M059J (cell line): Measurements from ENCODE around the gene TPK1. TPM values are rescaled to one million over a fixed set of nuclear protein-coding genes. Genes with fewer than 3 reads are reported as not detected.

Experiments
- DNase-seq: peaks from one replicate; pipeline ENCODE4 v3.0.0-alpha.2; 2012; ENCODE audit warnings: low read depth
- total RNA-seq: library from RNA; depleted of rRNA; stranded (reverse); fragments of >200 nt; shearing (Covaris generic); gene quantifications from 2 replicates; pipeline ENCODE4 v1.2.3, GENCODE V29; 2014

TPK1 gene
- total RNA-seq, 1 experiment from 2014 or later = 1.7 TPM

- DNase-seq = no peak
Observed at GRCh38 chr7:144528536-144529045, 307.3 kb downstream of the TPK1 start.

- no peak for DNase-seq
Observed at GRCh38 chr7:144527051-144527471, 308.8 kb downstream of the TPK1 start.

- DNase-seq = no peak
Observed at GRCh38 chr7:144525956-144526355, 309.9 kb downstream of the TPK1 start.

- no peak for DNase-seq
Observed at GRCh38 chr7:144524271-144524670, 311.6 kb downstream of the TPK1 start.

- no peak for DNase-seq
Observed at GRCh38 chr7:144523621-144524020, 312.2 kb downstream of the TPK1 start.

- no peak for DNase-seq
Observed at GRCh38 chr7:144519925-144520324, 315.9 kb downstream of the TPK1 start.

GRCh38 chr7:144518360-144518759, 317.5 kb downstream of the TPK1 start:
- DNase-seq = no peak

GRCh38 chr7:144517749-144518148, 318.1 kb downstream of the TPK1 start:
- DNase-seq = no peak

- DNase-seq = no peak
Observed at GRCh38 chr7:144516729-144517525, 318.9 kb downstream of the TPK1 start.

GRCh38 chr7:144513334-144513733, 322.5 kb downstream of the TPK1 start:
- DNase-seq = peak; percentile 8

GRCh38 chr7:144510621-144511020, 325.2 kb downstream of the TPK1 start:
- DNase-seq = no peak

GRCh38 chr7:144508702-144509101, 327.2 kb downstream of the TPK1 start:
- no peak for DNase-seq

GRCh38 chr7:144503215-144503614, 332.6 kb downstream of the TPK1 start:
- no peak for DNase-seq

GRCh38 chr7:144500225-144500624, 335.6 kb downstream of the TPK1 start:
- DNase-seq = no peak

- no peak for DNase-seq
Observed at GRCh38 chr7:144497282-144497681, 338.6 kb downstream of the TPK1 start.

- DNase-seq = no peak
Observed at GRCh38 chr7:144494355-144494754, 341.5 kb downstream of the TPK1 start.

- no peak for DNase-seq
Observed at GRCh38 chr7:144489504-144489903, 346.3 kb downstream of the TPK1 start.

- DNase-seq = no peak
Observed at GRCh38 chr7:144488977-144489376, 346.9 kb downstream of the TPK1 start.

- no peak for DNase-seq
Observed at GRCh38 chr7:144487901-144488300, 348.0 kb downstream of the TPK1 start.

- no peak for DNase-seq
Observed at GRCh38 chr7:144484445-144484844, 351.4 kb downstream of the TPK1 start.

GRCh38 chr7:144483189-144483588, 352.7 kb downstream of the TPK1 start:
- DNase-seq = no peak

- no peak for DNase-seq
Observed at GRCh38 chr7:144481833-144482232, 354.0 kb downstream of the TPK1 start.

- no peak for DNase-seq
Observed at GRCh38 chr7:144477348-144477747, 358.5 kb downstream of the TPK1 start.
